ENCODE measurements around the gene CEP128. TPM values are rescaled to one million over a fixed set of nuclear protein-coding genes. Genes with fewer than 3 reads are reported as not detected.

Gene CEP128
- total RNA-seq, 1 experiment from 2014 or later = 12.0 TPM

- ATAC-seq (no peak), DNase-seq (ENCODE audit: low spot score) (no peak)
- Mint-ChIP-seq H3K4me3 (no peak overlapping the region), H3K9me3 (no peaks in the 10 kb centered on the region), H3K27ac (no peak overlapping the region), H3K36me3 (no peaks in the 10 kb centered on the region), H3K27me3 (ENCODE audit: low read depth) (no peaks in the 10 kb centered on the region), H3K4me1 (peaks cover 5% of the 10 kb centered on the region; the same call in 1 of the 2 replicates)
- POLR2A ChIA-PET = no interaction called here
- TF ChIP-seq SMAD3 (CRISPR knock-in tag; IDR thresholded peaks at IDR 0.05; ENCODE audit: borderline replicate concordance) (no peak), USF2 (CRISPR knock-in tag; IDR thresholded peaks at IDR 0.05) (no peak), ZNF138 (CRISPR knock-in tag; conservative IDR thresholded peaks at IDR 0.05) (no peak), HMGXB4 (CRISPR knock-in tag; IDR thresholded peaks at IDR 0.05) (no peak), JAZF1 (CRISPR knock-in tag; IDR thresholded peaks at IDR 0.05) (no peak)
- TF ChIP-seq, protein P1, sequence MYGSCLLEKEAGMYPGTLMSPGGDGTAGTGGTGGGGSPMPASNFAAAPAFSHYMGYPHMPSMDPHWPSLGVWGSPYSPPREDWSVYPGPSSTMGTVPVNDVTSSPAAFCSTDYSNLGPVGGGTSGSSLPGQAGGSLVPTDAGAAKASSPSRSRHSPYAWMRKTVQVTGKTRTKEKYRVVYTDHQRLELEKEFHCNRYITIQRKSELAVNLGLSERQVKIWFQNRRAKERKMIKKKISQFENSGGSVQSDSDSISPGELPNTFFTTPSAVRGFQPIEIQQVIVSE (CRISPR knock-in tag; IDR thresholded peaks at IDR 0.05; ENCODE audit: borderline replicate concordance) = no peak
- TF ChIP-seq, protein P2, sequence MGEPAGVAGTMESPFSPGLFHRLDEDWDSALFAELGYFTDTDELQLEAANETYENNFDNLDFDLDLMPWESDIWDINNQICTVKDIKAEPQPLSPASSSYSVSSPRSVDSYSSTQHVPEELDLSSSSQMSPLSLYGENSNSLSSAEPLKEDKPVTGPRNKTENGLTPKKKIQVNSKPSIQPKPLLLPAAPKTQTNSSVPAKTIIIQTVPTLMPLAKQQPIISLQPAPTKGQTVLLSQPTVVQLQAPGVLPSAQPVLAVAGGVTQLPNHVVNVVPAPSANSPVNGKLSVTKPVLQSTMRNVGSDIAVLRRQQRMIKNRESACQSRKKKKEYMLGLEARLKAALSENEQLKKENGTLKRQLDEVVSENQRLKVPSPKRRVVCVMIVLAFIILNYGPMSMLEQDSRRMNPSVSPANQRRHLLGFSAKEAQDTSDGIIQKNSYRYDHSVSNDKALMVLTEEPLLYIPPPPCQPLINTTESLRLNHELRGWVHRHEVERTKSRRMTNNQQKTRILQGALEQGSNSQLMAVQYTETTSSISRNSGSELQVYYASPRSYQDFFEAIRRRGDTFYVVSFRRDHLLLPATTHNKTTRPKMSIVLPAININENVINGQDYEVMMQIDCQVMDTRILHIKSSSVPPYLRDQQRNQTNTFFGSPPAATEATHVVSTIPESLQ (CRISPR knock-in tag; IDR thresholded peaks at IDR 0.05) = no peak
- TF ChIP-seq, protein P3, sequence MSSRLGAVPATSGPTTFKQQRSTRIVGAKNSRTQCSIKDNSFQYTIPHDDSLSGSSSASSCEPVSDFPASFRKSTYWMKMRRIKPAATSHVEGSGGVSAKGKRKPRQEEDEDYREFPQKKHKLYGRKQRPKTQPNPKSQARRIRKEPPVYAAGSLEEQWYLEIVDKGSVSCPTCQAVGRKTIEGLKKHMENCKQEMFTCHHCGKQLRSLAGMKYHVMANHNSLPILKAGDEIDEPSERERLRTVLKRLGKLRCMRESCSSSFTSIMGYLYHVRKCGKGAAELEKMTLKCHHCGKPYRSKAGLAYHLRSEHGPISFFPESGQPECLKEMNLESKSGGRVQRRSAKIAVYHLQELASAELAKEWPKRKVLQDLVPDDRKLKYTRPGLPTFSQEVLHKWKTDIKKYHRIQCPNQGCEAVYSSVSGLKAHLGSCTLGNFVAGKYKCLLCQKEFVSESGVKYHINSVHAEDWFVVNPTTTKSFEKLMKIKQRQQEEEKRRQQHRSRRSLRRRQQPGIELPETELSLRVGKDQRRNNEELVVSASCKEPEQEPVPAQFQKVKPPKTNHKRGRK (CRISPR knock-in tag; IDR thresholded peaks at IDR 0.05; ENCODE audit: borderline replicate concordance) = no peak
- CTCF ChIA-PET = no interaction called here
Observed at GRCh38 chr14:80637756-80638619, 303.6 kb downstream of the CEP128 start.

- POLR2A ChIA-PET = no interaction called here
- H3K4me3 Mint-ChIP-seq = no peak overlapping the region
- CTCF ChIA-PET = no interaction called here
- no peak for ATAC-seq
- DNase-seq (ENCODE audit: low spot score) = no peak
- no peaks in the 10 kb centered on the region for H3K36me3 Mint-ChIP-seq
- no peaks in the 10 kb centered on the region for H3K9me3 Mint-ChIP-seq
- H3K4me1 Mint-ChIP-seq = peaks cover 5% of the 10 kb centered on the region; the same call in 1 of the 2 replicates
- H3K27ac Mint-ChIP-seq = no peak overlapping the region
- no peaks in the 10 kb centered on the region for H3K27me3 Mint-ChIP-seq (ENCODE audit: low read depth)
- TF ChIP-seq ARID4B (CRISPR knock-in tag; IDR thresholded peaks at IDR 0.05; ENCODE audit: borderline replicate concordance) (no peak), SMAD4 (CRISPR knock-in tag; IDR thresholded peaks at IDR 0.05) (no peak), EMX1 (CRISPR knock-in tag; IDR thresholded peaks at IDR 0.05) (no peak), TCF7 (CRISPR knock-in tag; IDR thresholded peaks at IDR 0.05; ENCODE audit: low read depth) (no peak), ZBTB43 (CRISPR knock-in tag; IDR thresholded peaks at IDR 0.05) (no peak), ZNF423 (CRISPR knock-in tag; IDR thresholded peaks at IDR 0.05) (no peak), ZNF396 (CRISPR knock-in tag; IDR thresholded peaks at IDR 0.05; ENCODE audit: borderline replicate concordance) (no peak), NR1H2 (CRISPR knock-in tag; IDR thresholded peaks at IDR 0.05) (no peak)
- TF ChIP-seq, protein P4, sequence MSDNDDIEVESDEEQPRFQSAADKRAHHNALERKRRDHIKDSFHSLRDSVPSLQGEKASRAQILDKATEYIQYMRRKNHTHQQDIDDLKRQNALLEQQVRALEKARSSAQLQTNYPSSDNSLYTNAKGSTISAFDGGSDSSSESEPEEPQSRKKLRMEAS (CRISPR knock-in tag; IDR thresholded peaks at IDR 0.05) = no peak
- TF ChIP-seq, protein P5, sequence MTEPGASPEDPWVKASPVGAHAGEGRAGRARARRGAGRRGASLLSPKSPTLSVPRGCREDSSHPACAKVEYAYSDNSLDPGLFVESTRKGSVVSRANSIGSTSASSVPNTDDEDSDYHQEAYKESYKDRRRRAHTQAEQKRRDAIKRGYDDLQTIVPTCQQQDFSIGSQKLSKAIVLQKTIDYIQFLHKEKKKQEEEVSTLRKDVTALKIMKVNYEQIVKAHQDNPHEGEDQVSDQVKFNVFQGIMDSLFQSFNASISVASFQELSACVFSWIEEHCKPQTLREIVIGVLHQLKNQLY (CRISPR knock-in tag; IDR thresholded peaks at IDR 0.05) = no peak
Observed at GRCh38 chr14:80636071-80636470, 305.5 kb downstream of the CEP128 start.

All from WTC11 (cell line).